SIG-M5 treated with dmso at 0.1 percent for 504 hours (cell line): ENCODE results near the gene RIF1.
"Not testable (repeated sequence)": the region's sequence is repeated elsewhere in the genome, so short reads cannot be mapped to it uniquely, and the experiment has no call there.

Experiments
- DNase-seq: peaks from one replicate; lab custom pipeline; 2025; ENCODE audit not compliant: unreplicated experiment; lab: John Stamatoyannopoulos, UW

Gene RIF1

GRCh38 chr2:151421681-151422080 lies 12.0 kb downstream of the RIF1 start:
- DNase-seq = not testable (repeated sequence)

GRCh38 chr2:151422917-151423439 lies 13.3 kb downstream of the RIF1 start:
- no peak for DNase-seq

GRCh38 chr2:151423760-151424159 lies 14.1 kb downstream of the RIF1 start:
- no peak for DNase-seq

GRCh38 chr2:151437630-151438029 lies 27.9 kb downstream of the RIF1 start:
- DNase-seq = peak; percentile 46

GRCh38 chr2:151438506-151438905 lies 28.8 kb downstream of the RIF1 start:
- no peak for DNase-seq

GRCh38 chr2:151439127-151439526 lies 29.4 kb downstream of the RIF1 start:
- DNase-seq = no peak

GRCh38 chr2:151459358-151459757 lies 49.7 kb downstream of the RIF1 start:
- no peak for DNase-seq

- DNase-seq = no peak
Observed at GRCh38 chr2:151465771-151466170, 56.1 kb downstream of the RIF1 start.

- DNase-seq = no peak
Observed at GRCh38 chr2:151470556-151470955, 60.9 kb downstream of the RIF1 start.

GRCh38 chr2:151472966-151473365 lies 63.3 kb downstream of the RIF1 start:
- no peak for DNase-seq

GRCh38 chr2:151475071-151475470 lies 65.4 kb downstream of the RIF1 start:
- peak; percentile 61 for DNase-seq

- no peak for DNase-seq
Observed at GRCh38 chr2:151476287-151476686, 66.6 kb downstream of the RIF1 start.

- no peak for DNase-seq
Observed at GRCh38 chr2:151478011-151478410, 68.3 kb downstream of the RIF1 start.

- no peak for DNase-seq
Observed at GRCh38 chr2:151481744-151482143, 72.0 kb downstream of the RIF1 start.

- no peak for DNase-seq
Observed at GRCh38 chr2:151482171-151482725, 72.5 kb downstream of the RIF1 start.

GRCh38 chr2:151483546-151483945 lies 73.8 kb downstream of the RIF1 start:
- no peak for DNase-seq

GRCh38 chr2:151484100-151484499 lies 74.4 kb downstream of the RIF1 start:
- DNase-seq = no peak

- DNase-seq = no peak
Observed at GRCh38 chr2:151486053-151486452, 76.4 kb downstream of the RIF1 start.

GRCh38 chr2:151490276-151490675 lies 80.6 kb downstream of the RIF1 start:
- no peak for DNase-seq

GRCh38 chr2:151491496-151491895 lies 81.8 kb downstream of the RIF1 start:
- no peak for DNase-seq

GRCh38 chr2:151498178-151498577 lies 88.5 kb downstream of the RIF1 start:
- no peak for DNase-seq

- DNase-seq = no peak
Observed at GRCh38 chr2:151506170-151506569, 96.5 kb downstream of the RIF1 start.

- DNase-seq = peak; percentile 13
Observed at GRCh38 chr2:151508519-151508918, 98.8 kb downstream of the RIF1 start.
